ENCODE measurements around the gene SYCP3. TPM values are rescaled to one million over a fixed set of nuclear protein-coding genes. Genes with fewer than 3 reads are reported as not detected.

The SYCP3 gene
- total RNA-seq, 1 experiment from 2014 or later, result 0.31 TPM

DNA sequence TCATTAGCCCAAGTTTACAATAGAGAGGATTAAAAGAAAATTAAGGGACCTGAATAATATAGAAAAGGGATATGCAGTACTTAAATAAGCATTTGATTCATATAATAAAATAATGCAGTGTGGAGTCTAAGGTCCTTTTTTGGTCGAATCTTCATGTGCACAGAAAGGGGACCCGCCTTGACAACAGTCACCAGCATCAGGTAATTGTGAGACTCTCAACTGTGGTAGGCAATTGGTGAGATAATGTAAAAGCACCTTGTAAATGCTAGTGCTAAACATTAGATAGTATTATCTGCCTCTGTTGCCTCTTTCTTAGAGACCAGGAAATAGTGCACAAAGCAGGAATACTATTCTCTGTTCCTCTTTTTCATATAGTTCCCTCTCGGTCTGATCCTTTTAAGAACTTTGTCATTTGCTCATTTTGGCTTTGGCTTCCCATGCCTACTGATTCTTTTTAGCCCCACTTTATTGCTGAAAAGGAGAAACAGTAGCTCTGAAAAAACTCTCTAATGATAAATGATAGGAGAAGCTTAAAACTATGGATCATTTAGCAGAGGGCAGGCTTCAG is 24.3 kb downstream of the SYCP3 start:
- Histone ChIP-seq H3T11ph (ENCODE audit: low read length) (no peak overlapping the region), H3K56ac (ENCODE audit: insufficient read length, low read depth, low read length) (no peak overlapping the region), H3K14ac (ENCODE audit: insufficient read depth, low read length) (no peak overlapping the region), H3K4me1 (ENCODE audit: insufficient read depth, low read length) (no peaks in the 10 kb centered on the region), H3K23me2 (ENCODE audit: insufficient read length, low read depth, low read length, poor library complexity, severe bottlenecking) (no peaks in the 10 kb centered on the region), H4K5ac (ENCODE audit: insufficient read length, low read depth, low read length) (no peak overlapping the region), H2BK12ac (ENCODE audit: insufficient read length, low read depth, low read length) (no peak overlapping the region), H2BK20ac (ENCODE audit: low read depth, low read length, poor library complexity, severe bottlenecking) (no peak overlapping the region), H2AK5ac (ENCODE audit: insufficient read length, low read length) (no peak overlapping the region), H3K79me2 (ENCODE audit: insufficient read depth, low read length) (no peaks in the 10 kb centered on the region), H2BK120ac (ENCODE audit: low read depth, low read length, poor library complexity, severe bottlenecking) (no peak overlapping the region), H2BK5ac (ENCODE audit: insufficient read length, low read length) (no peak overlapping the region), H4K20me1 (ENCODE audit: control insufficient read depth, insufficient read depth, insufficient read length) (no peaks in the 10 kb centered on the region), H3K27me3 (ENCODE audit: insufficient read depth, low read length) (no peaks in the 10 kb centered on the region), H3K9me3 (ENCODE audit: control insufficient read depth, low read depth, low read length) (no peaks in the 10 kb centered on the region), H3K79me1 (ENCODE audit: insufficient read depth, low read depth, low read length, poor library complexity, severe bottlenecking) (no peaks in the 10 kb centered on the region), H3K4ac (ENCODE audit: low read depth, low read length) (no peak overlapping the region), H3K18ac (ENCODE audit: insufficient read length, low read depth, low read length) (no peak overlapping the region), H2BK15ac (ENCODE audit: low read depth, low read length) (no peak overlapping the region), H3K27ac (ENCODE audit: insufficient read length, low read depth, low read length) (no peak overlapping the region), H3K4me2 (ENCODE audit: insufficient read depth, insufficient read length, low read length) (no peak overlapping the region), H4K8ac (replicated peaks; ENCODE audit: insufficient read length, low read depth, low read length) (no peak overlapping the region), H3K23ac (ENCODE audit: insufficient read length, low read depth, low read length) (no peak overlapping the region), H3K9ac (ENCODE audit: extremely low read depth, insufficient read length, low read length) (no peak overlapping the region), H4K91ac (ENCODE audit: insufficient read length, low read depth, low read length) (no peak overlapping the region), H2AFZ (ENCODE audit: low read length) (no peak overlapping the region)
- Mint-ChIP-seq H3K4me1 (peaks cover 3 to 4% of the 10 kb centered on the region in 2 experiments; a peak in 2 of 4 replicates), H3K36me3 (ENCODE audit: insufficient read depth in 1 of 3, low read depth in 3 of 3) (no peaks in the 10 kb centered on the region), H3K27ac (no peak overlapping the region), H3K9me3 (no peaks in the 10 kb centered on the region), H3K4me3 (no peak overlapping the region), H3K27me3 (ENCODE audit: low read depth) (no peaks in the 10 kb centered on the region)
- TF ChIP-seq, protein P1, sequence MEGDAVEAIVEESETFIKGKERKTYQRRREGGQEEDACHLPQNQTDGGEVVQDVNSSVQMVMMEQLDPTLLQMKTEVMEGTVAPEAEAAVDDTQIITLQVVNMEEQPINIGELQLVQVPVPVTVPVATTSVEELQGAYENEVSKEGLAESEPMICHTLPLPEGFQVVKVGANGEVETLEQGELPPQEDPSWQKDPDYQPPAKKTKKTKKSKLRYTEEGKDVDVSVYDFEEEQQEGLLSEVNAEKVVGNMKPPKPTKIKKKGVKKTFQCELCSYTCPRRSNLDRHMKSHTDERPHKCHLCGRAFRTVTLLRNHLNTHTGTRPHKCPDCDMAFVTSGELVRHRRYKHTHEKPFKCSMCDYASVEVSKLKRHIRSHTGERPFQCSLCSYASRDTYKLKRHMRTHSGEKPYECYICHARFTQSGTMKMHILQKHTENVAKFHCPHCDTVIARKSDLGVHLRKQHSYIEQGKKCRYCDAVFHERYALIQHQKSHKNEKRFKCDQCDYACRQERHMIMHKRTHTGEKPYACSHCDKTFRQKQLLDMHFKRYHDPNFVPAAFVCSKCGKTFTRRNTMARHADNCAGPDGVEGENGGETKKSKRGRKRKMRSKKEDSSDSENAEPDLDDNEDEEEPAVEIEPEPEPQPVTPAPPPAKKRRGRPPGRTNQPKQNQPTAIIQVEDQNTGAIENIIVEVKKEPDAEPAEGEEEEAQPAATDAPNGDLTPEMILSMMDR (conservative IDR thresholded peaks at IDR 0.05), result no peak
- no CpG with 5 or more reads among the region's 3 CpGs for WGBS (ENCODE audit: extremely low coverage, insufficient read length, low lambda C conversion rate)
- no peak for DNase-seq
